Stomach (tissue), 9 donors: ENCODE data around the gene EXOC3L1. TPM values are rescaled to one million over a fixed set of nuclear protein-coding genes. Genes with fewer than 3 reads are reported as not detected.

ENCODE experiments used
- DNase-seq, 2 donors: peaks; one replicate each; pipeline versions ENCODE4 v3.0.0 to v3.0.0-alpha.2; 2013 to 2019
- H3K27ac ChIP-seq, 5 donors: fragments of 200-600 bp in 4 of 5; sonication (generic) in 4 of 5; one replicate each; pipeline ENCODE4 v1.5.1; 2013 to 2019; ENCODE audit warnings: mild to moderate bottlenecking in 1 of 5, moderate library complexity in 1 of 5
- H3K27me3 ChIP-seq, 3 donors: fragments of 200-600 bp; sonication (generic); one replicate each; pipeline ENCODE4 v1.5.1; 2017 to 2019; ENCODE audit warnings: mixed run types in 1 of 3
- H3K36me3 ChIP-seq, 4 donors: fragments of 200-600 bp; sonication (generic); 1 replicate in 3 of 4; 2 replicates in 1 of 4; pipeline ENCODE4 v1.5.1; 2016 to 2019
- H3K4me1 ChIP-seq, 4 donors: fragments of 200-600 bp; sonication (generic); one replicate each; pipeline ENCODE4 v1.5.1; 2016 to 2019
- H3K4me3 ChIP-seq, 4 donors: fragments of 200-600 bp; sonication (generic) in 3 of 4; one replicate each; pipeline ENCODE4 v1.5.1; 2016 to 2019; ENCODE audit warnings: mild to moderate bottlenecking in 1 of 4
- H3K9me3 ChIP-seq, 4 donors: fragments of 200-600 bp; sonication (generic); one replicate each; pipeline ENCODE4 v1.5.1; 2016 to 2019
- CTCF ChIP-seq, 7 experiments: fragments of 450-650 bp in 4 of 7; fragments of 200-600 bp in 3 of 7; sonication (generic) in 3 of 7; IDR thresholded peaks; one replicate each; pipeline ENCODE4 v1.5.1; 2016 to 2019; ENCODE audit warnings: antibody characterized with exemption in 7 of 7, control low read depth in 2 of 7, mild to moderate bottlenecking in 1 of 7
- EP300 ChIP-seq: sonication (generic); formaldehyde crosslinking; IDR thresholded peaks from one replicate; pipeline ENCODE4 v1.6.1; 2017; ENCODE audit warnings: antibody characterized with exemption
- POLR2A ChIP-seq, 4 donors: fragments of 450-650 bp; IDR thresholded peaks; one replicate each; pipeline ENCODE4 v1.6.1; 2016; ENCODE audit warnings: antibody characterized with exemption in 4 of 4, control low read depth in 2 of 4, mild to moderate bottlenecking in 1 of 4, moderate library complexity in 1 of 4
- POLR2AphosphoS5 ChIP-seq, 3 donors: sonication (generic); formaldehyde crosslinking; IDR thresholded peaks; one replicate each; pipeline ENCODE4 v1.6.1; 2016; ENCODE audit warnings: antibody characterized with exemption in 3 of 3
- WGBS, 5 donors: extraction: QIAGEN DNeasy Blood & Tissue Kit in 3 of 5; methylation state at CpG; one replicate each; pipeline versions ENCODE4 v1.1.5 to v1.1.7; 2013 to 2018; 5-methylcytosine and 5-hydroxymethylcytosine counted together
- intact Hi-C: fragments of 100-400 bp; cut with DNase I; formaldehyde crosslinking; loops from one replicate; pipeline ENCODE4 v1.15.1; 2023; ENCODE audit warnings: low total_unique reads
- polyA plus RNA-seq, 3 donors: library from polyadenylated mRNA; stranded (reverse); fragments of 200-250 nt; gene quantifications; one replicate each; pipeline ENCODE4 v1.2.3, GENCODE V29; 2013
- total RNA-seq, 5 donors: library from RNA; depleted of rRNA; stranded (reverse); fragments of >200 nt; gene quantifications; one replicate each; pipeline versions ENCODE4 v1.1.0 to v1.2.3, GENCODE V29; 2014 to 2016
- donor health status: healthy with polysubstance abuse.
- donor health status: Bipolar disorder and iron deficiency.
- donor health status: healthy.

Gene EXOC3L1
- total and polyA plus RNA-seq, 8 donors: 1.3 to 25.5 (median 6.8) TPM; not detected in 1

DNA sequence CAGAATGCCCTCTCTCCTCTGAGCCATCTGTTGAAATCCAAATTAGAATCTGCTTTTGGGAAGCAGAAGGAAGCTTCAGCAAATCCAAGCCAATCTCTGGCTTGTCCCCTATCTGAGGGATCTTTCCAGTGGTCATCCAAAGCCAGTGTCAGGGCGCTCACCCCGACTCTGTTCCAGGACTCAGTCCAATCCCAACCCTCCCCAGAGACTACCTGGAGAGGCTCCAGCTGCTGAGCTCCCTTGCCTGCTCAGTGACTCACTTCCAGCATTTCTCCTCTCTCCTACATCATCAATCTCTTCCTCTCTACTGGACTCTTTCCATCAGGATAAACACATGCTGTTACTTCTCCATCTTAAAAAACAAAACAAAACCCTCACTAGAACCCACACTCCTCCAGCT, 8.6 kb downstream of the EXOC3L1 start:
- Histone ChIP-seq H3K4me3 (no peak overlapping the region), H3K36me3 (peaks cover 0 to 5% (median 0%) of the 10 kb centered on the region in 4 donors), H3K27ac (peak overlapping the region in 4 of 5 donors; percentile 63 to 97 (median 96)), H3K4me1 (peaks cover 37 to 89% (median 58%) of the 10 kb centered on the region in 4 donors), H3K27me3 (peaks cover 0 to 7% (median 0%) of the 10 kb centered on the region in 3 donors), H3K9me3 (no peaks in the 10 kb centered on the region)
- WGBS, 5 donors: 65 to 71% (median 66%) methylated on average over 2 of the region's 2 CpGs; no CpG with 5 or more reads in 1 of the 5 donors
- intact Hi-C loops: no loop called here
- DNase-seq: peak in 1 of 2 donors; percentile 64
- TF ChIP-seq POLR2AphosphoS5 (IDR thresholded peaks at IDR 0.05): peak in 1 of 3 donors; percentile 36
- TF ChIP-seq EP300: no peak

- peaks cover 0 to 7% (median 1%) of the 10 kb centered on the region in 4 donors for H3K36me3 ChIP-seq
- H3K9me3 ChIP-seq: no peaks in the 10 kb centered on the region
- WGBS, 5 donors: 80 to 92% (median 87%) methylated on average over 13 to 16 of the region's 16 CpGs
- intact Hi-C loops: no loop called here
- H3K27ac ChIP-seq: no peak overlapping the region
- H3K4me3 ChIP-seq: no peak overlapping the region
- H3K27me3 ChIP-seq: peaks cover 0 to 7% (median 0%) of the 10 kb centered on the region in 3 donors
- peaks cover 31 to 82% (median 52%) of the 10 kb centered on the region in 4 donors for H3K4me1 ChIP-seq
- DNase-seq: no peak
- TF ChIP-seq POLR2AphosphoS5 (IDR thresholded peaks at IDR 0.05) (no peak), POLR2A (IDR thresholded peaks at IDR 0.05) (no peak), CTCF (IDR thresholded peaks at IDR 0.05) (no peak), EP300 (no peak)
These were observed 9.8 kb downstream of the EXOC3L1 start for GRCh38 chr16:67180166-67180565.

DNA sequence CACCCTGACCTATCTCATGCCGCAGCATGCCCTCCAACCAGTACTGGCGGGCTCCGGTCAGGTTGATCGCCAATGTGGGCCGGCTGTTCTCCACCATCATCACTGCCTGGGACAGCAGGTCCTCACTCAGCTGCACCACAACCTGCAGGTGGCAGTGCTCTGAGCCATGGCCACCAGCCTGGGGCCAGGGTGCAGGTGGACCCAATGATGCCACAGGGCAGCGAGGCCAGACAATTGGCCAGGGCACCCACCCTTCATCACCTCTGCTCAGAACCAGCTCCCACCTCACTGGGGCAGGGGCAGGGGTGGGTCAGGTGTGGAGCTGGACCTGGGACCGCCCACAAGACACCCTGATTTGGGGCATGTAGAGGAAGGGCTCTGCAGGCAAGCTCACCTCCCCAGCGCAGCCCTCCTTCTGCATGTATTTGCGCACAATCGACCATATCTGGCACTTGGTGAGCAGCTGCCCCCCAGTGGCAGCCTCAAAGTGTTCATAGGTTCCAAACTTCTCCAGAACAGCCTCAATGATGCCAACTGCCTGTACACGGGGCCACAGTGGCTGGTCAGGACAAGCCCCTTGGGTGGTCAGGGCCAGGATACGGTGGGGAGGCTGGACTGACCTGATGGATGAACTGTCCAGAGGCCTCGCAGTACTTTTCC, 10.4 kb downstream of the EXOC3L1 start:
- H3K27me3 ChIP-seq: peaks cover 0 to 8% (median 0%) of the 10 kb centered on the region in 3 donors
- peaks cover 0 to 7% (median 1%) of the 10 kb centered on the region in 4 donors for H3K36me3 ChIP-seq
- H3K4me1 ChIP-seq: peaks cover 30 to 82% (median 51%) of the 10 kb centered on the region in 4 donors
- no peak for DNase-seq
- TF ChIP-seq POLR2A (IDR thresholded peaks at IDR 0.05) (no peak), CTCF (IDR thresholded peaks at IDR 0.05) (no peak), EP300 (no peak), POLR2AphosphoS5 (IDR thresholded peaks at IDR 0.05) (no peak)
- no peak overlapping the region for H3K27ac ChIP-seq
- H3K4me3 ChIP-seq: no peak overlapping the region
- intact Hi-C loops: no loop called here
- no peaks in the 10 kb centered on the region for H3K9me3 ChIP-seq
- 84 to 94% (median 91%) methylated on average over 9 to 13 of the region's 13 CpGs for WGBS, 5 donors

DNA sequence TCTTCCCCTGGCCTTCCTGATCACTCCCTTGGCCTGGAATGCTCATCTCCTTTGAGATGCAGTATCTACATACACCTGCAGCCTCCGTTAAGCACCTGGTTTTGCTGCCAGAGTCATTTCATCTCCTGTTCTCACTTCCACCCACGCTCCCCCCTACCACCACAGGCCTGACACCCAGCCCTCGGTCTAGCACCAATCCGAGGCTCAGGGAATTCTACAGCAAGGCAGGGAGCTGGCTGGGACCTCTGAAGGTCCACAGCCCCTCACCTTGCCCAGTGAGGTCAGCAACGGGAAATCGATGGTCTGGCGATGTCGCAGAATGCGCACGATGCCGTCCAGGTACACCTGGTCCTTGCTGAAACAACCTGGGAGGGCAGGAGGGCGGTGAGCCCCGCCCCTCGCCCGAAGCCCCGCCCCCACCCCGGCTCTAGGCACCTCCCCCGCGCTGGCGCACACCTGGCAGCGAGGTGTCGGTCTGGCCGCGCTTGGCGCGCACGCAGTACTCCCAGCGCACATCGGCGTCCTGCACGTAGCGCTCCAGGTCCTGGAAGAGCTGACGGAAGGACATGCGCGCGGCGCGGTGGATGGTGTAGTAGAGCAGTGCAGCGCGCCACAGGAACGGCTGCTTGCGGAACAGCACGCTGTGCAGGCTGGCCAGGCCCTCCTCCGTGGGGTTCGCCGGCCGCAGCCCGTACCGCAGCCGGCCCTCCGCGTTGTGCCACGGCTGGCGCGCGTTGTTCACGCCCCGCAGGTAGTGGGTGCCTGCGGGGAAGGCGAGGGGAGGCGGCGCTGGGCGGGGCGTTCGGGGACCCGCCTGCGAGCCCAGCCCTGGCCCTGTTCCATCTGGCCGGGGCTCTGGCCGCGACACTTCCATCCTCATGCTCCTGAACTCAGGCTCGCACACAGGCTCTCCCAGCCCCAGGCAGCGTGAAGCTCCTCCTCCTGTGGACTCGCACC, 11.9 kb downstream of the EXOC3L1 start:
- Histone ChIP-seq H3K4me1 (peaks cover 37 to 87% (median 58%) of the 10 kb centered on the region in 4 donors), H3K9me3 (no peaks in the 10 kb centered on the region), H3K36me3 (peaks cover 0 to 7% (median 1%) of the 10 kb centered on the region in 4 donors), H3K27ac (peak overlapping the region; percentile 76 to 92 (median 85)), H3K4me3 (peak overlapping the region; percentile 36 to 53 (median 48)), H3K27me3 (peaks cover 0 to 18% (median 0%) of the 10 kb centered on the region in 3 donors)
- peak in 2 of 7 experiments; percentile 11 to 35 for TF ChIP-seq CTCF (IDR thresholded peaks at IDR 0.05)
- TF ChIP-seq POLR2A (IDR thresholded peaks at IDR 0.05): no peak
- no peak for TF ChIP-seq EP300
- TF ChIP-seq POLR2AphosphoS5 (IDR thresholded peaks at IDR 0.05): peak in 2 of 3 donors; percentile 80 to 87
- peak; percentile 88 to 94 for DNase-seq
- intact Hi-C loops: no loop called here
- WGBS, 5 donors: 3 to 24% (median 4%) methylated on average over 12 to 73 of the region's 73 CpGs
